Activated T-cell treated with anti-CD3 and anti-CD28 coated beads, Interleukin-2, amount 50 U/mL, for 48 hours (primary cell): ENCODE measurements around the gene SLC7A10.
A peak's percentile ranks its signal among the peaks of the same experiment; 100 is the strongest.
"Not testable (repeated sequence)": the region's sequence is repeated elsewhere in the genome, so short reads cannot be mapped to it uniquely, and the experiment has no call there.

ENCODE experiments used
- DNase-seq, 2 experiments: peaks; one replicate each; pipeline ENCODE4 v3.0.0-alpha.2; 2020

The SLC7A10 gene

DNA sequence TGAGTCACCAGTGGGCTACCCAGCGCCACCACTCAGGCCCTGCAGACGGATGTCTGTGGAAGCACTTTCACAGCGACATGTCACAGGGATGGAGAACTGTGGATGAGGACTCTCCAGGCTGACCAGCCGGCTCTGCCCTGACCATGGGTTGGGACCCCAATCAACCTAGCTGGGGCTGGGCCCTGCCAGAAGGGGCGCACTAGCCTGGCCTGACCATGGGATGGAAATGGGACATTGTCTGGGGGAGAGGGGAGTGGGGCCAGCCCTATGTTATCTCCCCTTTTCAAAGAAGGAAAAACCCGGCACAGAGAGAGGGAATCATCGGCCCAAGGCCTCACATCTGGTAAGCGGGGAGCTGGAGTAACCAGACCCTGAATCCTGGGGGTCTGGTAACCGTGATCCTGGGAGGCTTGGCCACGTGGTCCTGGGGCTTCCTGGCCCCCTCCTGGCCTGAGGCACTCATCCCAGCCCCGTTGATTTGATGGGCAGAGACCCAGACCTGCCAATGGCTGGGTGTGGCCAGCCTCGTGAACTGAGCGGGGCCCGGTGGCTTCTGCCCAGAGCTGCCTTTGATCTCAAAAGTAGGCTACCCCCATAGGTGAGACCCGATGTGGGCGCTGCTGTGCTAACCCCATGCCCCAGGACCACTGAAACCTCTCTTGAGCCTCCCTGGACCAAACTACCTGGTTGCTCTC is 11.2 kb upstream of the SLC7A10 start:
- no peak for DNase-seq

- DNase-seq: no peak
Observed at GRCh38 chr19:33235996-33236350, 10.3 kb upstream of the SLC7A10 start.

- peak; percentile 87 to 90 for DNase-seq
Observed at GRCh38 chr19:33235269-33235995, 9.8 kb upstream of the SLC7A10 start.

GRCh38 chr19:33234736-33235135 is 9.1 kb upstream of the SLC7A10 start:
- no peak for DNase-seq

- DNase-seq: no peak
Observed at GRCh38 chr19:33234092-33234491, 8.4 kb upstream of the SLC7A10 start.

DNA sequence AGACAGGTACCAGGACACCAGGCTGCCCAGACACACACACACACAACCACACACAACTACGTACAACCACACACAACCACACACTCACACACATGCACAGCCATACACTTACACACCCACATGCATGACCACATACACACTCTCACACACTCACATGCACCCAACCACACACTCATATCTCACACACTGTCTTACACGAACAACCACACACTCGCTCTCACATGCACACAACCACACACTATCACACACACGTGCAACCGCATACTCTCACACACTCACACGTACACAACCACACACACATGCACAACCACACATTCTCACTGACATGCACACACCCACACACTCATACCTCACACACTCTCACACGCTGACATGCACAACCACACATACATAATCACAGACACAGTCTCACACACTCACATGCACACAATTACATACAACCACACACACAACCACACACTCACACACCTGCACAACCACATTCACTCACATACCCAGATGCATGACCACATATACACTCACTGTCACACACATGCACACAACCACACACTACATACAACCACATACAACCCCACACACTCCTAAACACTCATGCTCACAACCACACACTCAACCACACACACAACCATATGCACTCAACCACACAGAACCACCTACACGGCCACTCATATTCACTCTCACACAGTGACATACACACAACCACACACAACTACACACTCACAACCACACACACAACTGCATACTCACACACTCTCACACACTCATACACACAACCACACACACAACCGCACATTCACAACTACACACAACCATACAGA is 7.6 kb upstream of the SLC7A10 start:
- no peak for DNase-seq

DNA sequence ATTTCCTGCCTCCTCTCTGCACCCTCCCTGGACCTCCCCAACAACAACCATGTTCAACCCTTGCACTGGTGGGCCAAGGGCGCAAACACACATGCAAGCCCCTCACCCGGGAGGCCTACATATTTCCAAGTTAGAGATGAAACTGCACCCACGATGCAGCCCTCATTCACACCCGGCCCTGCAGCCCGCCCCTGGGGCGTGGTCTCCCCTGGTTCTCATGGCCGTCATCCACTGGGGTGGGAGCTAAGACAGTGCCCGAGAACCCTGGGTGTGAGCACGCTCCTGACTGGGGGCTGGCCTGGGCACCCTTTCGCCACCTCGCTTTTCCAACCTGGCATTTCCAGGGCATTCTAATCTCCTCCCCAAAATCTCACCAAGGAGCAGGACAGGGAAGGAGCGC is 7.0 kb upstream of the SLC7A10 start:
- no peak for DNase-seq

- DNase-seq: no peak
Observed at GRCh38 chr19:33231511-33231910, 5.9 kb upstream of the SLC7A10 start.

DNA sequence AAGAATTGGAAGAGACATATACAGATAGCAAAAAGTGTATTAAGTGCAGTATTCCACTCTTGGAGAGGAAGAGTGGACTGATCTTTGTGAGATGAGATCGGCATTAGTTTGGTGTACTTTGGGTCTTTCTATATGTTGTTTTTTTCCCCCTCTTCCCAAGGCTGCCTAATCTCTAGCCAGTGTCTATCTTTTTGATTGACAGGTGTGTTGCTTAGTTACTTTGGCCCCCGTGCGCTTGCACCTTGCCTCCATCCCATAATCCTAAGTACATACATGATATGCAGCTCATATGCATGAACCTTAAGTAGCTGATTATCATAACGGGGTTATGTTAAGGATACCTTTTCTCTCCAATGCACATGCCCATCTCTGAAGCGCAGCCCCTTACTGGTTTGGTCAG is 4.3 kb upstream of the SLC7A10 start:
- no peak for DNase-seq

- DNase-seq: no peak
Observed at GRCh38 chr19:33227870-33228599, 2.4 kb upstream of the SLC7A10 start.

DNA sequence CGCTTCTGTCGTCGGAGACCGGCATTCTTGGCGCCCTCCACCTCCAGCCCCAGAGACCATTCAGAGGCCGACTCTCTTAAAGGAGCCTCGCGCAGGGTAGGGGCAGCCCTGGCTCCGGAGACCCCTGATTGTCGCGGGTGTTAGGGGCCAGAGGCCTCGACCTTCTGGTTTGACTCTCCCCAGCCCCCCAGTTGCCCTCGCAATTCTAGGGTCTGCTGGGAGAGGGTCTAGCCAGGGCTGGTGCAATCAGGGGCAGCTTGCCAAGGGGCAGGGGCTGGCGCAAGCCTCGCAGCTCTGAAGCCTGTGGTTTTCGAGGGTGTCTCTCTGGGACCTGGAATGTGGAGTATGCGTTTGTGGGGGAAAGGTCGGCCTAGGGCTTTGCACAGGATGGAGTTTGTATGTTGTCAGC is 1.6 kb upstream of the SLC7A10 start:
- DNase-seq: no peak

DNA sequence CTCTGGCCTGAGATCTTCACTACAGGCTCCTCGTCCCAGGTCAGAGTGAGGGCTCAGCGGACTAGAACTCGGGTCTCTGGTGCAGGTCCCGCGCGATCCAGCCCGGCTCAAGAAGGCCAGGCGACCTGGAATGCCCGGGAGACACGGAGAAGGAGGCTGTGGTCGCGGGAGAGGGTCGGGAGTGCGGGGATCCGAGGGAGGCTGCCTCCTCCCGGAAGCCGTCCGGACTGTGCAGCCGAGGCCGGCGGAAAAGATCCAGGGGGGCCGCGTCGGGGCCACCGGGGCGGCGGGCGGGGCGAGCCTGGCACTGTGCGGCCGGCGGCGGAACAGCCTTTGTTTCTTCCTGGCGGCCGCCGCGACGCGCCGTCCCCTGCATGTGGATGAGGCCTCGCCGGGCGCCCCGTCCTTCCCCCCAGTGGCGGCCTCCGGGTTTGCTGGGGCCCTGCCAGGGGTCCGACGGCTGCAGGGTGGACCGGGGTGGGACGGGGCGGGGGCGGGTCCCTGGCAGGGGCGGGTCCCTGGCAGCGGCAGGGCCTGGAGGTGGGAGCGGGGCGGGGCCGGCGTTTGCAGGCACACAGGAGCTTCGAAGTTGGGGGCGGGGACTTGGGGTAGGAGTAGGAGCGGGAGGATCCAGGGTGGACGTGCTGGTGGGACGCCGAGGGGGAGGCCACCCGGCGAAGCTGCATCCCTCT is 1.0 kb upstream of the SLC7A10 start:
- DNase-seq: no peak

DNA sequence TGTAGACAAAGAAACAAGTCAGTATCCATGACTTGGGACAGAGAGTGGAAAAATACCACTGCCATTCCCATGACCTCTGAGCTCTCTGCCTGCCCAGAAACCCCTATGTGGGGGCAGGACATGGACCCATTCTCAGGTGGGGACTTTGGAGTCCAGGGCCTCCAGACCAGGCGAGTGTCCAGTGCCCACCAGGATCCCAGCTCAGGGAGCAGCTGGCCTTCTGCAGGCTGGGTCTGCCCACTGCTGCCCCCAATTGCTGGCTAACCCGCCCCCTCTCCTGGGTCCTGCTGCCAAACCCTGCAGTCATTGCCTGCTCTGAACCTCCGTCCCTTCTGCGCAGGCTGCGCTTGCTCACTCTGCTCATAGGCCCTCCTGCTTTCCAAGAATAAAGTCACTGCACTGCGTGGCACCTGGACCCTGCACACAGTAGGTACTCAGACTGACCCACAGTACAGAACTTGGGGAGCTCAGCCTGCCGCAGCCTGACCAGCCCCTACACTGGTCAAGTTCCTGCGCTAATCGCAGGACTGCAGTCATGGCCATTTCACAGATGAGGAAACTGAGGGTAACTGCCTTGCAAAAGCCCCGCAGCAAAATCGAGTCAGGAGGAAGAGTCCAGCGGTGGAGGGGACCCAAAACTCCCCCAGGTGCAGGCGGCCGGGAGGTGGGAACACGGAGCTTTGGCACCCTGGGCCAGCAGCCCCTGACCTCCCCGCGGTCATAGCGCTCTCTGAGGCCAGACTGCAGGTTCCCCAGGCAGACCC is 774 bp downstream of the SLC7A10 start:
- no peak for DNase-seq

DNA sequence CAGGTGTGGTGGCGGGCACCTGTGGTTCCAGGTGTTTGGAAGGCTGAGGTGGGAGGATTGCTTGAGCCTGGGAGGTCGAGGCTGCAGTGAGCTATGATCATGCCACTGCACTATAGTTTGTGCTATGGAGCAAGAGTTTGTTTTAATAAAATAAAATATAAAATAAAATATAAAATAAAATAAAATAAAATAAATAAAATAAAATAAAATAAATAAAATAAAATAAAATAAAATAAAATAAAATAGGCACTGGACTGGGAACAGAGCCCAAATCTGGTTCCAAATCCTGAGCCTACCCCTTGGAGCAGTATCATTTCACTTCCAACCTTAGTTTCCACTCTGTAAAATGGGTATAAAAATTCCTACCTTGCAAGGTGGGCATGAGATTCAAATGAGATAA is 3.4 kb downstream of the SLC7A10 start:
- not testable (repeated sequence) for DNase-seq

DNA sequence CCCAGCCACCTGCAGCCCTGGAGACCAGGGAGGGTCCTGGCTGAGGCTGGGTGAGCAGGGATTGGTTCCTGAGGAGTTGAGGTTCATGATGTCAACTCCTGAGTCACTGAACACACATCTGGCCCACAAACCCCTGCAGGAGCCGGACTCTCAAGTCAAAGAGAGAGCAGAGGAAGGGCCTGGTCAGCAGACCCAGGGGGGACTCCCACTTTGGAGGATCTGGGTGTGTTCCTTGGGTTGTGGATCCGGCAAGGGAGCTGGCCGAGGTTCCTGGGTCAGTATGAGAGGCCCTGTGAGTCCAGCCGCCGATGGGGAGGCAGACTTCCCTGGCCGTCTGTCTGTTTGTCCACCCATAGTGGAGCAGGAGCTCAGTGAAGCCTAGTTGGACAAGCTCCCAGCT is 4.0 kb downstream of the SLC7A10 start:
- DNase-seq: no peak

DNA sequence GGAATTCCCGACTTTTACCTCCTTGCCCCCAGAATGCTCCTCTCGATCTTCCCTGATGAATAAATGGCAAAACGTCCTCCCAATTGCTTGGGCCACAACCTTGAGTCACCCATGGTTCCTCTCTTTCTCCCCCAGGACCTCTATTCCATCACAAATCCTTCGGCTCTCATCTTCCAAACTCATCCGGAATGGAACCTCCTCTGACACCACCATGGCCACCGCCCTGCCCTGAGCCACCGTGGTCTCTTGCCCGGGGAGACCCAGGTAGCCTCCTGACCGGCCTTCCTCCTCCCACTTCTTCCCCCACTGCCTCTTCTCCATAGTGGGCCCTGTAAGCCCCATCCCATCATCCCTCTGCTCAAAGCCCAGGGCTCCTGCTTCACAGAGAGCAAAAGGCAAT is 4.9 kb downstream of the SLC7A10 start:
- no peak for DNase-seq

- DNase-seq: no peak
Observed at GRCh38 chr19:33220115-33220514, 5.5 kb downstream of the SLC7A10 start.

DNA sequence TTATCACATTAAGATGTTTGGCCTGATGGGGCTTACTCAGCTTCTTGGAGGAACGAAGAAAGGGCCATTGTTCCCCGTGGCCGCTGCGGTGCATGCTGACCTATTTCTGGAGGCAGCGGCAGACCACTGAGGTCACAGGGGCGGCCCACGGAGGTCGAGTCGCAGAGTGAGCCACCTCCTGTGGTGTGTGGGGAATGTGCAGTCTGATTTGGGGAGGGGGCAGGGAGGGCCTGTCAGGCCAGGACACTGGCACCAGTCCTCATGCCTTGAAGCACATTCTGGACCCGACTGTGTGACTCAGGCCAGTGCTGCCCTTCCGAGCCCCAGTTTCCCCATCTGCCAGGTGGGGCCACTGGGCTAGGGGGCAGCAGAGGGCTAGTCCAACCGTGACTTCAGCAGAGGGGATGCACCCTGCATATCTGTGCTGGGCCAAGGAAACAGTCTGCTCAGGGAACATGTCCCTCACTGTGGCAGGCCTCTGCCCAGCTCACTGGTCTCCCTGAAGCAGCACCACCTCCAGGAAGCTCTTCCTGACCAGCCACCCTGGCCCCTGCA is 6.3 kb downstream of the SLC7A10 start:
- no peak for DNase-seq

- DNase-seq: no peak
Observed at GRCh38 chr19:33217881-33218280, 7.8 kb downstream of the SLC7A10 start.

DNA sequence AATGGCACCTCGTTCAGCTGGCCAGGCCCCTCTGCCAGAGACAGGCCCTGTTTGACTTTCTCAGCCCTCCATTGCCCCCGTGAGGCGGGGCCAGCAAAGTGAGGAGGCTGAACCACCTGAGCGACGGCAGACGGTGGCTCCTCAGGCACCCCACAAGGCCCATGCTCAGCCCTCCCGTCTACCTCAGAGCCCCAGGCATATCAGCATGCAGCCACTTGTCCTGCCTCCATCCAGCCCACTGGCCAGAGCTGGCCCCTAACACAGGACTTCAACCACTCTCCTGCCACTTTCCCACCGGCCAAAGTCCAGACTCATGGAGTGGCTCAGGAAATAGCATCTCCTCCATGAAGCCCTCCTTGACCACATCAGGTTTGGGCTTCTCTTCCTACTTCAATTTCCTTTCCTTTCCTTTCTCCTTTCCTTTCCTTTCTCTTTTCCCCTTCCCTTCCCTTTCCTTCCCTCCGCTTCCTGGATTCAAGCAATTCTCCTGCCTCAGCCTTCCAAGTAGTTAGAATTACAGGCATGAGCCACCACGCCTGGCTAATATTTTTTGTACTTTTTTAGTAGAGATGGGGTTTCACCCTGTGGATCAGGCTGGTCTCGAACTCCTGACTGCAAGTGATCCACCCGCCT is 9.3 kb downstream of the SLC7A10 start:
- DNase-seq: no peak
